TTC549 (cell line): Measurements from ENCODE around the gene RNF40.
"Not testable (repeated sequence)": the region's sequence is repeated elsewhere in the genome, so short reads cannot be mapped to it uniquely, and the experiment has no call there.

Experiments
- FAIRE-seq: peaks from 2 replicates; lab custom pipeline; 2012; peaks lifted over from hg19 to GRCh38; lab: Jason Lieb, UNC

Gene RNF40

GRCh38 chr16:30782486-30783279 lies 20.6 kb downstream of the RNF40 start:
- FAIRE-seq: no peak

- FAIRE-seq: no peak
Observed at GRCh38 chr16:30783280-30784109, 21.4 kb downstream of the RNF40 start.

- no peak for FAIRE-seq
Observed at GRCh38 chr16:30784215-30784614, 22.1 kb downstream of the RNF40 start.

- FAIRE-seq: no peak
Observed at GRCh38 chr16:30785126-30786106, 23.3 kb downstream of the RNF40 start.

- no peak for FAIRE-seq
Observed at GRCh38 chr16:30786115-30786935, 24.2 kb downstream of the RNF40 start.

DNA sequence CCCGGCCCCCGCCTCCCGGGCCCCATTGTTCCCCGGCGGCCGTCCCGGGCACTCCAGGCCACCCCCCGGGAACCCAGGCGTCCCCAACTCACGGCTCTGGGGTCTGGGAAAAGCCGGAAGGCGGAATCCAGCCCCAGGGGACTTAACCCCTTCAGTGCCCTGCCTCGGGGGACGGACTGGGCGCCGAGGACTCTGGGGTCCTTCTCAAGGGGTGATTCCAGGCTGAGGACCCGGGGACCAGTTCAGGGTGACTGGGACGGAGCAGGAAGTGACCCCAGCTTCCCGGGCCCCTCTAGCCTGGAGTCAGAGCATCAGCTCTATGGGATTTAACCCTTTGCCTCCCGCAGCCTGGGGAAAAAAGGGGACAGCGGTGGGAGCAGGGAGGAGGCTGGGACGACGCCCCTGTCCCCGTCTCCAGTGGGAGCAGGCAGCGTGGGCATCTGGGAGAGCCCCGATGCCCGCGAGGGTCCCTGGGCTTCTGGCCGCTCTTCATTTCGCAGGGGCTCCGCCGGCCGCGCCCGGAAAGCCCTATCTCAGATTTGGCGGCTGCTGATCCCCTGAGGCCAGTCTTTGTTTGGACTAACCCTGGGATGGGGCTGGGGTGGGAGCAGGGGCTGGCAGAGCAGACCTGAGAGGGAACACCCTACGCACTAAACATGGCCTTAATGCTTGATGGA lies 25.0 kb downstream of the RNF40 start, which contains the start of gene ZNF629:
ZNF629 (minus strand) TSS at position 270 of the 677 bp plus-strand sequence. CDS start 2,723 bp downstream, outside the sequence.
- FAIRE-seq: no peak

DNA sequence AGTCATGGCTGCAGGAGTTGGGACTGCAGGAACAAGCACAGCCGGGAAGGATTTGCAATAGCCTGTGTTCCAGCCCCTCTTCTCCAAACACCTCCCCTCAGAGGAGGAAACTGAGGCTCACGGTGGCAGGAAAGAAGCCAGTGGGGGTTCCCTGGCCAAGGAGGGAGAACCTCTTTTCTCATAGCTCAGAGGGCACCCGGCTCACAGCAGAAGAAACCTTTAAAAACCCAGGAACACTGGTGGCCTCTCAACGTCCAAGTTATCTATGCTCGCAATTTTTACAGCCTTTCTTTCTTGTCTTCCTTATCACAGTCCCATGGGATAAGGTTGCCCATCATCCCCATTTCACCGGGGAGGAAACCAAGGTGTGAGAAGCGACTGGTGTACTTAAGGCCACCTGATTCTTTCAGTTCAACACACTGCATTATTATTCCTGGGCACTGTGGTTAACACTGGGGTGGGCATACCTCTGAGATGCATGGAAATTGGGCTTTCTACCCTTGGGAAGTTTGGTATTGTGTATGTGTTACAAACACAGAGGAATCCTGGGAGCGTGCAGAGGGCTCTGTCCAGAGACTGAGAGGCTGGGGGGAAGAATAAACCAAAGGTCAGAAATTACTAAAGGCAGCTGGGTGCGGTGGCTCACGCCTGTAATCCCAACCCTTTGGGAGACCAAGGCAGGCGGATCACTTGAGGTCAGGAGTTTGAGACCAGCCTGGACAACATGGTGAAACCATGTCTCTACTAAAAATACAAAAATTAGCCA lies 25.7 kb downstream of the RNF40 start:
- no peak for FAIRE-seq

DNA sequence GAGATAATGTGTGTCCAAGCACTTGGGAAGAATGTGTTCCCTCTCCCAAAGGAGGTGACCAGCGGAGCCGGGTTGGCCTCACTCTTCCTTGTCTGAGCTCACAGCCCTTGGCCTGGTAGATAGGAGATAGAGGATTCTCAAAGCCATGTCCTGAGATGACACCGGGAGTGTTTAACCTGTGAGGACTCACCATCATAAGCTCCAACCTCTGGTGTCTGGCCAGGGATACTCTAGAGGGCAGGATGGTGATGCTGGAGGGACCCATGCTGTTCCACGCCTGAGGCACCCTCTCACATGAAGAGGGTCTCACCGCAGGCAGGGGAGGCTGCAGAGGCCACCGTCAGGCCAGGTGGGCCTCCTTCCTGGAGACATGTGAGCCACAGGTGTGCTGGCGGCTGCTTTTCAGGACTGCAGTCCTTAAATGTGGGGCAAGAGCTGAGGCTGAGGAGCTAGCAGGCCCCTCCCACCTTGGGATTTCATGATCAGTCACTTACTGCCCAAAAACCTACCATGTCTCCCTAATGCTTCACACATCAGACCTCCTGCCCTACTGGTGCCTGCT lies 31.5 kb downstream of the RNF40 start:
- no peak for FAIRE-seq

- no peak for FAIRE-seq
Observed at GRCh38 chr16:30794634-30795033, 32.5 kb downstream of the RNF40 start.

- FAIRE-seq: no peak
Observed at GRCh38 chr16:30797670-30798309, 35.7 kb downstream of the RNF40 start.

- FAIRE-seq: no peak
Observed at GRCh38 chr16:30802936-30803335, 40.8 kb downstream of the RNF40 start.

DNA sequence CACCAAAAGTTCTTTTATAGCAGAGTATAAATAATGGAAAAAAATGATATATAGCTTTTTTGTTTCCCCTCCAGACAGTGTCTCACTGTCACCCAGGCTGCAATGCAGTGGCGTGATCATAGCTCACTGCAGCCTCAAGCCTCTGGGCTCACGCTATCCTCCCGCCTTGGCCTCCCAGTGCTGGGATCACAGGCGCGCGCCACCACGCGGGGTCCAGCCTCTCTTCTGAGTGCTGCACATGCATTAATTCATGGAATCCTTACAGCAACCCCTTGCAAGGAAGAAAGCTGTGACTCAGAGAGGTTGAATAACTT lies 42.9 kb downstream of the RNF40 start:
- no peak for FAIRE-seq

DNA sequence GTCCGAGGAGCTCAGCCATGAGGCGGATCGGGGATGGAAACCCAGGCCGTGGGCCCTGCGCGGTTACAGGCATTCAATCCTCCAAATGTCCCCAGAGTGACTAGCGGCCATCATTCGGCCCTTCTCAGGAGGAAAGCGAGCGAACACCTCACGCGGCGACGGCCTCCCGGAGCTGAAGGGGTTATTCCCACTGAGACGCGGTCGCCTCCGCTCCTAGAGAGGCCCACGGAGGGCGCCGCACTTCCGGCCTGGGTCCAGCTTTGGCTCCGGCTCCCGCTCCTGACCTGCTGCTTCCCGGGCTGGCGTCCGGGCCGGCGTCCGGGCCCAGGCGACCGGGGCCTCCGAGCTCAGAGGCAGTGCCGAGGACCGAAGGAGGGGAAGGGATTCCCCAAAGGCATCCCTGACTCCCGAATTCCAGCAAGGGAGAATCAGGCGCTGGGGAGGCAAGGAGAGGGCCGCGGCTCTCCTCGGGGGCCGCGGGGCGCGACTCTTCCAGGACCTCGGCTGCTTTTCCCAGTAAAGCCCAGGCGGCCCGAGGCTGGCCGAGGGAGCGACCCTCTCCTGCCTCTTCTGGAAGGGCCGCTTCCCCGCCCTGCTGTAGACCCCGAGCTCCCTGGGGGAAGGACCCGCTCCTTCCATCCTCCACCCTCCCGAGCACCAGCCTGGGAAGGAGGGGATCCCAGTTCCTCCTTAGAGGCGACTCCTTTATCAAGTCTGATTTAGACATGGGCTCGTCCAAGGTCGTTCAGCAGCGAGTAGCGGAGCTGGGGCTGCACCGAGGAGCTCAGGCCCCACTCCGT lies 43.4 kb downstream of the RNF40 start:
- no peak for FAIRE-seq

GRCh38 chr16:30808146-30808545 lies 46.0 kb downstream of the RNF40 start:
- no peak for FAIRE-seq

DNA sequence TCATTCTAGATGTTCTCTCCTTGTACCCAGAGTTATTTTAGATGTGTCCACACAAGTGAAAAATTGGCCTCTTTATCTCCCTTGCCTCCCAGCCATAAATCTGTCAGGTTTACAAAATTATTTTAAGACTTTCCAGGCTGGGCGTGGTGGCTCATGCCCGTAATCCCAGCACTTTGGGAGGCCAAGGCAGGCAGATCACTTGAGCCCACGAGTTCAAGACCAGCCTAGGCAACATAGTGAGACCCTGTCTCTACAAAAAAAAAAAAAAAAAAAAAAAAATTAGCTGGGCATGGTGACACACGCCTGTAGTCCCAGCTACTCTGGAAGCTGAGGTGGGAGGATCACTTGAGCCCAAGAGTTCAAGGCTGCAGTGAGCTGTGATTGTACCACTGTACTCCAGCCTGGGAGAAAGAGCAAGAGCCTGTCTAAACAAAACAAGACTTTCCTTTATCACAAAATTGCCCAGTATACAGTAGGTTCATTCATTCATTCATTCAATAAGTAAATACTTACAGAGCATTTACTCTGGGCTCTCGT lies 46.8 kb downstream of the RNF40 start:
- not testable (repeated sequence) for FAIRE-seq

- not testable (repeated sequence) for FAIRE-seq
Observed at GRCh38 chr16:30809675-30810074, 47.6 kb downstream of the RNF40 start.

GRCh38 chr16:30813821-30814189 lies 51.7 kb downstream of the RNF40 start:
- no peak for FAIRE-seq

- no peak for FAIRE-seq
Observed at GRCh38 chr16:30816769-30817168, 54.6 kb downstream of the RNF40 start.
